ENCODE data around the gene COL25A1. TPM values are rescaled to one million over a fixed set of nuclear protein-coding genes. Genes with fewer than 3 reads are reported as not detected.

Gene COL25A1
- total RNA-seq, 2 donors from 2014 or later: 4.0 to 6.2 TPM

DNA sequence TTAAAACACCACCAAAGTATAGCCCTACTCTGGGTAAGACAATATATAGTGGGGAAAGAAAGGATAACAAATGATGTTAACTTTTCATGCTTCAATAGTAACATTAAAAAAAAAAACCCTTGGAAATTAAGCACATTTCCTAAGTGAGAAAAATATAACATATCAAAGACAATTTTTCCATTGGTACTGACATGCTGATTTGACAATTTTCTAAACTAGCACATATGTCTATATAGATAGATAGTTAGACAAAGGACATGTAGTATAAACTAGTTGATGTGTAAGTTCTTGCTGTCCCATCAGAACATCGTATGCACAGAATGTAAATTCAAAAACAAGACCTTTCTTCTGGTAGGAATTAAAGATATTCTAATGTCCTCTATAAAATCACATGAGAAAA is 492.4 kb downstream of the COL25A1 start:
- Mint-ChIP-seq H3K9me3 (no peaks in the 10 kb centered on the region), H3K4me3 (no peak overlapping the region), H3K36me3 (ENCODE audit: low read depth) (no peaks in the 10 kb centered on the region), H3K27me3 (ENCODE audit: insufficient read depth) (no peaks in the 10 kb centered on the region), H3K27ac (no peak overlapping the region), H3K4me1 (peaks cover 14% of the 10 kb centered on the region)
- Histone ChIP-seq H3K9ac (ENCODE audit: extremely low read depth, low read length, poor library complexity, severe bottlenecking) (no peak overlapping the region), H3K27ac (ENCODE audit: low read depth, low read length) (no peak overlapping the region), H3K27me3 (ENCODE audit: control insufficient read depth, insufficient read depth, low read length, poor library complexity, severe bottlenecking) (no peaks in the 10 kb centered on the region), H3K4me1 (ENCODE audit: control insufficient read depth, insufficient read depth, low read length) (peaks cover 2% of the 10 kb centered on the region), H3K9me3 (ENCODE audit: control insufficient read depth, low read length) (no peaks in the 10 kb centered on the region), H3K36me3 (ENCODE audit: control insufficient read depth, insufficient read depth, low read length) (no peaks in the 10 kb centered on the region), H3K4me3 (ENCODE audit: low read length) (no peak overlapping the region)
- TF ChIP-seq, protein P1, sequence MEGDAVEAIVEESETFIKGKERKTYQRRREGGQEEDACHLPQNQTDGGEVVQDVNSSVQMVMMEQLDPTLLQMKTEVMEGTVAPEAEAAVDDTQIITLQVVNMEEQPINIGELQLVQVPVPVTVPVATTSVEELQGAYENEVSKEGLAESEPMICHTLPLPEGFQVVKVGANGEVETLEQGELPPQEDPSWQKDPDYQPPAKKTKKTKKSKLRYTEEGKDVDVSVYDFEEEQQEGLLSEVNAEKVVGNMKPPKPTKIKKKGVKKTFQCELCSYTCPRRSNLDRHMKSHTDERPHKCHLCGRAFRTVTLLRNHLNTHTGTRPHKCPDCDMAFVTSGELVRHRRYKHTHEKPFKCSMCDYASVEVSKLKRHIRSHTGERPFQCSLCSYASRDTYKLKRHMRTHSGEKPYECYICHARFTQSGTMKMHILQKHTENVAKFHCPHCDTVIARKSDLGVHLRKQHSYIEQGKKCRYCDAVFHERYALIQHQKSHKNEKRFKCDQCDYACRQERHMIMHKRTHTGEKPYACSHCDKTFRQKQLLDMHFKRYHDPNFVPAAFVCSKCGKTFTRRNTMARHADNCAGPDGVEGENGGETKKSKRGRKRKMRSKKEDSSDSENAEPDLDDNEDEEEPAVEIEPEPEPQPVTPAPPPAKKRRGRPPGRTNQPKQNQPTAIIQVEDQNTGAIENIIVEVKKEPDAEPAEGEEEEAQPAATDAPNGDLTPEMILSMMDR (conservative IDR thresholded peaks at IDR 0.05): no peak
- no peak for DNase-seq
- 100% methylated on average over 1 of the region's 1 CpG; no CpG with 5 or more reads in 1 of the 2 experiments for WGBS, 2 experiments (ENCODE audit: insufficient coverage in 1 of 2, insufficient read length in 1 of 2)

- Histone ChIP-seq H3K27me3 (ENCODE audit: control insufficient read depth, insufficient read depth, low read length, poor library complexity, severe bottlenecking) (no peaks in the 10 kb centered on the region), H3K4me1 (ENCODE audit: control insufficient read depth, insufficient read depth, low read length) (no peaks in the 10 kb centered on the region), H3K36me3 (ENCODE audit: control insufficient read depth, insufficient read depth, low read length) (no peaks in the 10 kb centered on the region), H3K9me3 (ENCODE audit: control insufficient read depth, low read length) (no peaks in the 10 kb centered on the region), H3K9ac (ENCODE audit: extremely low read depth, low read length, poor library complexity, severe bottlenecking) (no peak overlapping the region), H3K27ac (ENCODE audit: low read depth, low read length) (no peak overlapping the region), H3K4me3 (ENCODE audit: low read length) (no peak overlapping the region)
- H3K27ac Mint-ChIP-seq: no peak overlapping the region
- DNase-seq: no peak
- no peak overlapping the region for H3K4me3 Mint-ChIP-seq
- H3K4me1 Mint-ChIP-seq: peaks cover 6% of the 10 kb centered on the region
- TF ChIP-seq, protein P1 (conservative IDR thresholded peaks at IDR 0.05): no peak
- no peaks in the 10 kb centered on the region for H3K9me3 Mint-ChIP-seq
- H3K27me3 Mint-ChIP-seq (ENCODE audit: insufficient read depth): no peaks in the 10 kb centered on the region
- H3K36me3 Mint-ChIP-seq (ENCODE audit: low read depth): no peaks in the 10 kb centered on the region
- WGBS, 2 experiments (ENCODE audit: insufficient coverage in 1 of 2, insufficient read length in 1 of 2): 93 to 96% methylated on average over 4 to 5 of the region's 5 CpGs
These were observed 497.7 kb downstream of the COL25A1 start for GRCh38 chr4:108804648-108805273.

GRCh38 chr4:108799306-108799705 is 503.2 kb downstream of the COL25A1 start:
- Histone ChIP-seq H3K27me3 (ENCODE audit: control insufficient read depth, insufficient read depth, low read length, poor library complexity, severe bottlenecking) (no peaks in the 10 kb centered on the region), H3K36me3 (ENCODE audit: control insufficient read depth, insufficient read depth, low read length) (no peaks in the 10 kb centered on the region), H3K9me3 (ENCODE audit: control insufficient read depth, low read length) (no peaks in the 10 kb centered on the region), H3K4me1 (ENCODE audit: control insufficient read depth, insufficient read depth, low read length) (no peaks in the 10 kb centered on the region), H3K9ac (ENCODE audit: extremely low read depth, low read length, poor library complexity, severe bottlenecking) (no peak overlapping the region), H3K4me3 (ENCODE audit: low read length) (no peak overlapping the region), H3K27ac (ENCODE audit: low read depth, low read length) (no peak overlapping the region)
- peaks cover 8% of the 10 kb centered on the region for H3K4me1 Mint-ChIP-seq
- H3K27ac Mint-ChIP-seq: no peak overlapping the region
- H3K27me3 Mint-ChIP-seq (ENCODE audit: insufficient read depth): no peaks in the 10 kb centered on the region
- H3K9me3 Mint-ChIP-seq: no peaks in the 10 kb centered on the region
- DNase-seq: no peak
- TF ChIP-seq, protein P1 (conservative IDR thresholded peaks at IDR 0.05): no peak
- 59 to 60% methylated on average over 5 of the region's 5 CpGs for WGBS, 2 experiments (ENCODE audit: insufficient coverage in 1 of 2, insufficient read length in 1 of 2)
- H3K4me3 Mint-ChIP-seq: no peak overlapping the region
- no peaks in the 10 kb centered on the region for H3K36me3 Mint-ChIP-seq (ENCODE audit: low read depth)

All from endodermal cell (in vitro differentiated cells).